ENCODE results near the gene HNRNPA2B1. TPM values are rescaled to one million over a fixed set of nuclear protein-coding genes. Genes with fewer than 3 reads are reported as not detected.
"Not testable (repeated sequence)": the region's sequence is repeated elsewhere in the genome, so short reads cannot be mapped to it uniquely, and the experiment has no call there.

The HNRNPA2B1 gene
- polyA plus RNA-seq, 4 donors = 495 to 1,007 (median 736) TPM

DNA sequence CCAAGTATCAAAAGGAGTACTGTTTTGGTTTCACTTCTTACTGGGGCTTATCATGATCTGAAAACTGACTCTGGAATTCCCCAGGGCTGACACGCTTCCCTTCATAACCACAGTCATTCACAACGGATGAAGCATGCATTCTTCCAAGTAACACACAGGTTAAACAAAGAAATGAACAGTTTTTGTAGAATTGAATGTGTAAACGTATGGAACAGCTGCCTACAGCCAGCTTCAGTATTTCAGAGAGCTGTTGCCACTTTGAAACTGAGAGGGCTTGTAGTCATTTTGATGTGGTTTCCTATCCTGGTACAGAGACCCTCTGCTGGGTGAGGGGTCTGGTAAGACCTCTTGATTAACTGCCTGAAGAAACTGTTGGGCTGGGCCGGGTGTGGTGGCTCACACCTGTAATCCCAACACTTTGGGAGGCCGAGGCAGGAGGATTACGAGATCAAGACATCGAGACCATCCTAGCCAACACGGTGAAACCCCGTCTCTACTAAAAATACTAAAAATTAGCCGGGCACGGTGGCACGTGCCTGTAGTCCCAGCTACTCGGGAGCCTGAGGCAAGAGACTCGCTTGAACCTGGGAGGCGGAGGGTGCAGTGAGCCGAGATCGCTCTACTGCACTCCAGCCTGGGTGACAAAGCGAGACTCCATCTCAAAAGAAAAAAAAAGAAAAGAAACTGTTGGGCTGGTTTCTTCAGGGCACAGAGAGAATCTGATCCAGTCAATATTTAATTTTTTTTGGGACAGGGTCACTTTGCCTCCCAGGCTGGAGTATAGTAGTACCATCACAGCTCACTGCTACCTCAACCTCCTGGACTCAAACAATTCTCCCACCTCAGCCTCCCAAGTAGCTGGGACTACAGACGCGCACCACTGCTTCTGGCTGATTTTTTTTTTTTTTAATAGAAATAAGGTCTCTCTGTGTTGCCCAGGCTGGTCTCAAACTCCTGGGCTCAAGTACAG, 43.8 kb downstream of the HNRNPA2B1 start:
- Histone ChIP-seq H3K4me3 (ENCODE audit: low read depth in 1 of 3, low read length in 3 of 3) (no peak overlapping the region), H3K36me3 (ENCODE audit: control insufficient read depth in 3 of 3, insufficient read depth in 2 of 3, low read depth in 1 of 3, low read length in 3 of 3) (no peaks in the 10 kb centered on the region), H3K4me1 (ENCODE audit: control insufficient read depth in 3 of 3, insufficient read depth in 2 of 3, low read depth in 1 of 3, low read length in 2 of 3) (peaks cover 3 to 34% (median 20%) of the 10 kb centered on the region in 3 donors), H3K27ac (ENCODE audit: low read depth in 1 of 3, low read length in 2 of 3) (peak overlapping the region in 2 of 3 donors; percentile 10 to 82), H3K9me3 (ENCODE audit: control insufficient read depth in 2 of 2, insufficient read depth in 1 of 2, low read depth in 1 of 2, low read length in 1 of 2) (no peaks in the 10 kb centered on the region), H3K27me3 (ENCODE audit: control insufficient read depth in 3 of 3, insufficient read depth in 3 of 3, low read length in 3 of 3) (peaks cover 0 to 2% (median 0%) of the 10 kb centered on the region in 3 donors)
- WGBS, 3 donors = 56 to 70% (median 59%) methylated on average over 20 of the region's 20 CpGs
- DNase-seq = peak; percentile 57 to 68
- FAIRE-seq = no peak

DNA sequence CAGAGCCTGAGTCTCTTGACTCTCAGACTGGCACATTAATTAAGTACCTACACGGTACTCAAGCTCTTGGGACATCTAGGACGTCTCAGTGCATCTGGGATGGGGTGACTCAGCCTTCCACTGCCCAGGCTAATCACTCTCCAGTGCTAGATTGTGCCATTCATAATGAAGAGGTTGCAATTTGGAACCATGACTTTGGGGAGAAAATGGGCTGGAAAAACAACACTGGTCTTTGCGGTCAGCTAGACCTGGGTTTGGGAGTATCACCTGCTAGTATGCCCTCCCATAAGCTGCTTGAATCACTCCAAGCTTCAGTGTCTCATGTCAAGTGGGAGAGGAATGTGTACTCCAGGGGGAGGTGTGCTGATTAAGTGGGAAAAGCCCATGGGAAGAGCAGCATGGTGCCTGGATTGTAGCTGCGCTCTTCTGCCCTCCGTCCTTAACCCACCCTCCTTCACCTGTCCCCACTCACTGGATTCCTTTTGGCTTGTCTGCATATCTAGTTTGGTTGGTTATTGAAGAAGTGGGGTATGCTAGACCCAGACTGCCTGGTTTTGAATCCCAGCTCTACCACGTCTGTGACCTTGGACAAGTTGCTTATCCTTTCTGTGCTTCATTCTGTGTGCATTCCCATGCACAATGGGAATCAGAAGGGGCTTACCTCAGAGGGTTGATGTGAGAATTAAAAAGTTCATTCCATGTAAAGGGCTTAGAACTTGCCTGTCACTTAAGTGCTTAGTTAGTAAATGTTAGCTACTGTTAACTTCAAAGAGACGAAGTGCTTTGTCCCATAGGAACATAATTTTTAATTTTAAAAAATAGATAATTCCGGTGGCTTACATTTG, 44.8 kb downstream of the HNRNPA2B1 start:
- no peaks in the 10 kb centered on the region for H3K9me3 ChIP-seq (ENCODE audit: control insufficient read depth in 2 of 2, insufficient read depth in 1 of 2, low read depth in 1 of 2, low read length in 1 of 2)
- no peak for FAIRE-seq
- no peaks in the 10 kb centered on the region for H3K36me3 ChIP-seq (ENCODE audit: control insufficient read depth in 3 of 3, insufficient read depth in 2 of 3, low read depth in 1 of 3, low read length in 3 of 3)
- H3K27me3 ChIP-seq (ENCODE audit: control insufficient read depth in 3 of 3, insufficient read depth in 3 of 3, low read length in 3 of 3) = peaks cover 0 to 3% (median 0%) of the 10 kb centered on the region in 3 donors
- H3K4me1 ChIP-seq (ENCODE audit: control insufficient read depth in 3 of 3, insufficient read depth in 2 of 3, low read depth in 1 of 3, low read length in 2 of 3) = peaks cover 3 to 36% (median 20%) of the 10 kb centered on the region in 3 donors
- peak overlapping the region in 1 of 3 donors; percentile 62 for H3K27ac ChIP-seq (ENCODE audit: low read depth in 1 of 3, low read length in 2 of 3)
- H3K4me3 ChIP-seq (ENCODE audit: low read depth in 1 of 3, low read length in 3 of 3) = no peak overlapping the region
- DNase-seq = peak in 1 of 2 donors; percentile 20
- WGBS, 3 donors = 43 to 49% (median 47%) methylated on average over 8 of the region's 8 CpGs

DNA sequence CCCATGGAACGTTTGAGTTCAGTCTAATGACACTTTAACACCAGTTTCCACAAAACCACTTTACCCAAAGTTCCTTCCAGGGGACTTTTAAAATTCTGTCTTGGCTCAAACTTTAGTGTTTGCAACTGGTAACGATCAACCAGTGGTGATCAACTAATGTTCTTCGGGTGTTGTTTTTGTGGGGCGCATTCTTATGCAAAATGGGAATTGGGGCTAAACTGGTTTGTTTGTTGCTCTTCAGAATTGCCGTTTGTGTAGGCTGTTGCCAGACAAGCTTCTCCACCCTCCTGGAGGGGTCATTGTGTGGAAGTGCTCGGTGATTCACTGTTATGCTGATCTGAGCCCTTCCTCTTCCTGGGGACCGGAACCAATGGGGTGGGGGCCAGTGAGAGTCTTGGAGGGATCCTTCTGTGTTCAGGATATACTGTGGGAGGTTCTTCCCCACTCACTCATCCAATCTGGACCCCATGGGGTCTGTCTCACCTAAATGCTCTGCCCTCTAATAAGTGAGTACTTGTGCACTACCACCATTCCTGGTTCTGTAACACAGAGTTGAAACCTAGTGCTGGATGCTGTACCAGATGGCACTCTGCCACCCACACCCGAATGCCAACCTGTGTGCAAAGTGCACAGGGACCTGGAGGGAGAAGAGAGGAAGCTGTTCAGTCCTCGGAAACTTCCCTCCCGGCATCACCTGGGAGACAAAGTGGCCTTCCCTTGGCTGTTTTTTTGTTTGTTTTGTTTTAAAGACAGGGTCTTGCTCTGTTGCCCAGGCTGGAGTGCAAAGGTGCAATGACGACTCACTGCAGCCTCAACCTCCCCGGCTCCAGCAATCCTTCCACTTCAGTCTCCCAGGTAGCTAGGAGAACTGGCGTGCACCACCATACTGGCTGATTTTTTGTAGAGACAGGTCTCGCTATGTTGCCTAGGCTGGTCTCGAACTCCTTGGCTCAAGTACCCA, 46.4 kb downstream of the HNRNPA2B1 start:
- peak overlapping the region in 2 of 3 donors; percentile 63 to 79 for H3K27ac ChIP-seq (ENCODE audit: low read depth in 1 of 3, low read length in 2 of 3)
- peaks cover 0 to 3% (median 0%) of the 10 kb centered on the region in 3 donors for H3K27me3 ChIP-seq (ENCODE audit: control insufficient read depth in 3 of 3, insufficient read depth in 3 of 3, low read length in 3 of 3)
- peak in 1 of 2 donors; percentile 89 for DNase-seq
- WGBS, 3 donors = 24 to 55% (median 34%) methylated on average over 15 of the region's 15 CpGs
- H3K4me1 ChIP-seq (ENCODE audit: control insufficient read depth in 3 of 3, insufficient read depth in 2 of 3, low read depth in 1 of 3, low read length in 2 of 3) = peaks cover 3 to 27% (median 18%) of the 10 kb centered on the region in 3 donors
- peak overlapping the region in 2 of 3 donors; percentile 53 to 57 for H3K4me3 ChIP-seq (ENCODE audit: low read depth in 1 of 3, low read length in 3 of 3)
- no peak for FAIRE-seq
- no peaks in the 10 kb centered on the region for H3K9me3 ChIP-seq (ENCODE audit: control insufficient read depth in 2 of 2, insufficient read depth in 1 of 2, low read depth in 1 of 2, low read length in 1 of 2)
- H3K36me3 ChIP-seq (ENCODE audit: control insufficient read depth in 3 of 3, insufficient read depth in 2 of 3, low read depth in 1 of 3, low read length in 3 of 3) = no peaks in the 10 kb centered on the region

DNA sequence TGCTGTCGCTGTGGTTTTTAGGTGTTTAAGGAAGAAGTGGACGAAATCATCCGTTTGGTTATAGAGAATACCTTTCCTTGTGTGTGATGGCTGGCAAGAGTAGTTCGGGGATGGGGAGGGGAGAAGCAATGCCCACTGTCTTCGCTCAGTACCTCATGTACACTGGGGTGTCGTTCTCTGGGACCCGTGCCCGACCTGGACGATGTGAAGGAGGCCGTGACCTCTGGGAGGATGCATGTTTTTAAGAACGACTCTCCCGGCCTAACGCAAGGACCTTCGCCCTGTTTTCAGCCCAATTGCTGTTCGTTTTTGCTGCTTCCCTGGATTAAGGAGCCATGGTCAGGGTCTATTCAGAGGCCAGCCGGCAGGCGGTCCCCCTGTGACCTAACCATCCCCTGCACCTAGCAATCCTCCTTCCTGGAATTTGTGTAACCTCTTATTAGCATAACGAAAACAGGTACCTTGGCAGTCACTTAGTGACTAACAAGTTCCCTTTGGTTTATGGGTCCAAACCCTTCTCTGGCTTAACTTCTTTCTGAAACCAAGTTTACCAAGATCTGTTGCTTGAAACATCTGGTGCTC, 47.2 kb downstream of the HNRNPA2B1 start:
- peak in 1 of 2 donors; percentile 55 for DNase-seq
- no peak for FAIRE-seq
- H3K4me3 ChIP-seq (ENCODE audit: low read depth in 1 of 3, low read length in 3 of 3) = peak overlapping the region; percentile 45 to 57 (median 53)
- H3K9me3 ChIP-seq (ENCODE audit: control insufficient read depth in 2 of 2, insufficient read depth in 1 of 2, low read depth in 1 of 2, low read length in 1 of 2) = no peaks in the 10 kb centered on the region
- peaks cover 0 to 3% (median 0%) of the 10 kb centered on the region in 3 donors for H3K27me3 ChIP-seq (ENCODE audit: control insufficient read depth in 3 of 3, insufficient read depth in 3 of 3, low read length in 3 of 3)
- no peaks in the 10 kb centered on the region for H3K36me3 ChIP-seq (ENCODE audit: control insufficient read depth in 3 of 3, insufficient read depth in 2 of 3, low read depth in 1 of 3, low read length in 3 of 3)
- H3K27ac ChIP-seq (ENCODE audit: low read depth in 1 of 3, low read length in 2 of 3) = peak overlapping the region in 2 of 3 donors; percentile 63 to 79
- 8 to 25% (median 22%) methylated on average over 18 of the region's 18 CpGs for WGBS, 3 donors
- peaks cover 3 to 19% (median 11%) of the 10 kb centered on the region in 3 donors for H3K4me1 ChIP-seq (ENCODE audit: control insufficient read depth in 3 of 3, insufficient read depth in 2 of 3, low read depth in 1 of 3, low read length in 2 of 3)

DNA sequence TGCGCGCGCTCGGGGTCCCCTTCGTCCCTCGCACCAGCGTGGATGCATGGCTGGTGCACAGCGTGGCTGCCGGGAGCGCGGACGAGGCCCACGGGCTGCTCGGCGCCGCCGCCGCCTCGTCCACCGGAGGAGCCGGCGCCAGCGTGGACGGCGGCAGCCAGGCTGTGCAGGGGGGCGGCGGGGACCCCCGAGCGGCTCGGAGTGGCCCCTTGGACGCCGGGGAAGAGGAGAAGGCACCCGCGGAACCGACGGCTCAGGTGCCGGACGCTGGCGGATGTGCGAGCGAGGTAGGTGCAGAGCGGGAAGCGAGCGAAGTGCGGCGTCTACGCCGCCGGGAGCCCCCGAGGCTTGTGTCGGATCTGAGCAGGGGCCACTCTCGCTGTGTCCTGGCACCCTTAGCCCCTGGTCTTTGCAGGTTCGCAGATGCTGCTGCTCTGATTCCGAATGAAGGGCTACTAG, 47.7 kb downstream of the HNRNPA2B1 start:
- peak overlapping the region in 1 of 3 donors; percentile 79 for H3K27ac ChIP-seq (ENCODE audit: low read depth in 1 of 3, low read length in 2 of 3)
- not testable (repeated sequence) for H3K9me3 ChIP-seq (ENCODE audit: control insufficient read depth in 2 of 2, insufficient read depth in 1 of 2, low read depth in 1 of 2, low read length in 1 of 2); H3K27me3 ChIP-seq (ENCODE audit: control insufficient read depth in 3 of 3, insufficient read depth in 3 of 3, low read length in 3 of 3); FAIRE-seq; H3K36me3 ChIP-seq (ENCODE audit: control insufficient read depth in 3 of 3, insufficient read depth in 2 of 3, low read depth in 1 of 3, low read length in 3 of 3)
- 1 to 5% (median 2%) methylated on average over 29 to 54 of the region's 54 CpGs for WGBS, 3 donors
- H3K4me3 ChIP-seq (ENCODE audit: low read depth in 1 of 3, low read length in 3 of 3) = peak overlapping the region; percentile 53 to 62 (median 57)
- peaks cover 3 to 18% (median 9%) of the 10 kb centered on the region in 3 donors for H3K4me1 ChIP-seq (ENCODE audit: control insufficient read depth in 3 of 3, insufficient read depth in 2 of 3, low read depth in 1 of 3, low read length in 2 of 3)
- peak; percentile 28 to 67 for DNase-seq

DNA sequence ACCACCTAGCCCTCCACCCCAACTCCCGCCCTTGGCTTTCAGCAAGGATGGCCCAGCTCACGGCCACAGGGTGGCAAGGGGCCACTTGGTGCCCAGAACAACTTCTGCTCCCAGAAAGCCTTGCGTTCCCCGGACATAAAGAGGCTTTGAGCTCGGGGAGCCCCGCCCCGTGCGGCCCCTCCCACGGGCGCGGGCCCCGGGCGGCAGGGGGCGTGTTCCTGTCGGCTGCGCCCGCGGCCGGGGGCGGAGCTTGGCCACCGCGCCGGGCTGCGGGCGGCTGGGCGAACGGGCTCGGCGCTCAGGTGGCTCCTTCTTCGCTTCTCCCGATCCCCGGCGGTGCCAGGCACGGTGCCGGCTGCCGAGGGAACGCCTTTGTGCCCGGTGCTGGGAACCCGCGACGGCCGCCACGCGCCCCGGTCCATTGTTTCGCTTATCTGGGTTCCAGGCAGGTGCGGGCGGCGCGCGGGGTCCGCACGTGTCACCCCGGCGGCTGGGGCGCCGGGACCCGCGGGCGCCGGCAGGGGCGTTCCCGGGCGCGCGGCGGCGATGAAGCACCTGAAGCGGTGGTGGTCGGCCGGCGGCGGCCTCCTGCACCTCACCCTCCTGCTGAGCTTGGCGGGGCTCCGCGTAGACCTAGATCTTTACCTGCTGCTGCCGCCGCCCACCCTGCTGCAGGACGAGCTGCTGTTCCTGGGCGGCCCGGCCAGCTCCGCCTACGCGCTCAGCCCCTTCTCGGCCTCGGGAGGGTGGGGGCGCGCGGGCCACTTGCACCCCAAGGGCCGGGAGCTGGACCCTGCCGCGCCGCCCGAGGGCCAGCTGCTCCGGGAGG, 48.4 kb downstream of the HNRNPA2B1 start, which contains the start of gene NFE2L3:
NFE2L3 (plus strand) TSS at position 246 of the 829 bp plus-strand sequence; CDS start at position 547, 301 bp downstream.
- Histone ChIP-seq H3K9me3 (ENCODE audit: control insufficient read depth in 2 of 2, insufficient read depth in 1 of 2, low read depth in 1 of 2, low read length in 1 of 2) (peaks cover 0 to 5% of the 10 kb centered on the region in 2 donors), H3K27ac (ENCODE audit: low read depth in 1 of 3, low read length in 2 of 3) (peak within 1 kb of the TSS; percentile 34 to 79 (median 38)), H3K27me3 (ENCODE audit: control insufficient read depth in 3 of 3, insufficient read depth in 3 of 3, low read length in 3 of 3) (peaks cover 0 to 3% (median 0%) of the 10 kb centered on the region in 3 donors), H3K4me1 (ENCODE audit: control insufficient read depth in 3 of 3, insufficient read depth in 2 of 3, low read depth in 1 of 3, low read length in 2 of 3) (peaks cover 3 to 18% (median 9%) of the 10 kb centered on the region in 3 donors), H3K36me3 (ENCODE audit: control insufficient read depth in 3 of 3, insufficient read depth in 2 of 3, low read depth in 1 of 3, low read length in 3 of 3) (no peaks in the 10 kb centered on the region), H3K4me3 (ENCODE audit: low read depth in 1 of 3, low read length in 3 of 3) (peak within 1 kb of the TSS; percentile 53 to 62 (median 57))
- DNase-seq (peak; percentile 90 to 94), FAIRE-seq (no peak)
- 0 to 1% (median 1%) methylated on average over 58 to 95 of the region's 95 CpGs for WGBS, 3 donors
